ENCODE data around the gene MORC4.
"Not testable (repeated sequence)": the region's sequence is repeated elsewhere in the genome, so short reads cannot be mapped to it uniquely, and the experiment has no call there.

The MORC4 gene

DNA sequence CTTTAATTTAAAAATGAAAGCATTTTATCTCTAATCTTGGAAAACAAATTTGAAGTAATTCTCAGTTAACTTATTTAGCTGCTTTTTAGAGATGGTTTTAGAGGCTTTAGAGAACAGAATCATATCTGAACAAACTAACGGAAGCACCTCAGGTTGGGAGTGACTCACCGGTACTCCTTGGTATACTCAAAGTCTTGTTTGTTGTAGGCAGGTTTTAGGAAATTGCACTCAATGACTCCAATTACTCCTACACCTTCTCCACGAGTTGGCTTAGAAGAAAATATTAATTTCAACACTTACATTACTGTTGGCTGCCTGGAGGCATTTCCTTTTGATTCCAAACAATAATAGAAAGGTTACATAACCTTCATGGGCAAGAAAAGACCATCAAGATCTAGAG, 23.6 kb downstream of the MORC4 start:
- Histone ChIP-seq H3K36me3 (replicated peaks) (no peaks in the 10 kb centered on the region), H3K27ac (no peak overlapping the region), H3K4me3 (ENCODE audit: low read depth, low read length) (no peak overlapping the region), H3K27me3 (replicated peaks) (no peaks in the 10 kb centered on the region)
- in situ Hi-C loops (cut with HindIII; ENCODE audit: low pct_ligation_motif_present, low sequenced_read_pairs) = no loop called here
- TF ChIP-seq, protein P1, sequence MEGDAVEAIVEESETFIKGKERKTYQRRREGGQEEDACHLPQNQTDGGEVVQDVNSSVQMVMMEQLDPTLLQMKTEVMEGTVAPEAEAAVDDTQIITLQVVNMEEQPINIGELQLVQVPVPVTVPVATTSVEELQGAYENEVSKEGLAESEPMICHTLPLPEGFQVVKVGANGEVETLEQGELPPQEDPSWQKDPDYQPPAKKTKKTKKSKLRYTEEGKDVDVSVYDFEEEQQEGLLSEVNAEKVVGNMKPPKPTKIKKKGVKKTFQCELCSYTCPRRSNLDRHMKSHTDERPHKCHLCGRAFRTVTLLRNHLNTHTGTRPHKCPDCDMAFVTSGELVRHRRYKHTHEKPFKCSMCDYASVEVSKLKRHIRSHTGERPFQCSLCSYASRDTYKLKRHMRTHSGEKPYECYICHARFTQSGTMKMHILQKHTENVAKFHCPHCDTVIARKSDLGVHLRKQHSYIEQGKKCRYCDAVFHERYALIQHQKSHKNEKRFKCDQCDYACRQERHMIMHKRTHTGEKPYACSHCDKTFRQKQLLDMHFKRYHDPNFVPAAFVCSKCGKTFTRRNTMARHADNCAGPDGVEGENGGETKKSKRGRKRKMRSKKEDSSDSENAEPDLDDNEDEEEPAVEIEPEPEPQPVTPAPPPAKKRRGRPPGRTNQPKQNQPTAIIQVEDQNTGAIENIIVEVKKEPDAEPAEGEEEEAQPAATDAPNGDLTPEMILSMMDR (IDR thresholded peaks at IDR 0.05; ENCODE audit: low read depth, low read length, missing control alignments) = no peak
- DNase-seq = no peak

DNA sequence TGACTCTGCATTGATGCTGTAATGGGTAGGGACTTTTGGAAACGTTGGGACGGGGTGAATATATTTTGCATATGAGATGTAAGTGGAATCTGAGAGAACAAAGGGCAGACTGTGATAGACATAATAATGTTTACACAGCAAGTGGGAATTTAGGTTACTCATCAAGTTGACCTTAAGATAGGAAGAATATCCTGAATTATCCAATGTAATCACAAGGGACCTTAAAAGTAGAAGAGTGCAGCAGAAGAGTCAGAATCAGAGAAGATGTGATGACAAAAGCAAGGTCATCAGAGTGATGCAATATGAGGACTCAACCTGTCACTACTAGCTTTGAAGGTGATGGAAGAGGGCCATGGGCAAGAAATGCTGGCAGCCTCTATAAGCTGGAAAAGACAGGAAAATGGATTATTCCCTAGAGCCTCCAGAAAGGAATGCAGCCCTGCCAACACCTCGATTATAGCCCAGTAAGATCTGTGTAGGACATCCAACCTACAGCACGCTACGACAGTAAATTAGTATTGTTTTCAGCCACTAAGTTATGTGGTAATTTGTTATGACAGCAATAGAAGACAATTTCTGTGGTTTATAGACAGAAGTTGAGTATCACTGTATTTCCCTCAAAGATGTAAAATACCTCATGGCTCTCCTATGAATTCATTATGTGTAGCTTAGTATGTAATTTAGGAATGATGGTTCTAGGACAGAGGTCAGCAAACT, 26.4 kb downstream of the MORC4 start:
- no peak overlapping the region for H3K27ac ChIP-seq
- TF ChIP-seq, protein P1 (IDR thresholded peaks at IDR 0.05; ENCODE audit: low read depth, low read length, missing control alignments) = no peak
- H3K36me3 ChIP-seq (replicated peaks) = no peaks in the 10 kb centered on the region
- no peaks in the 10 kb centered on the region for H3K27me3 ChIP-seq (replicated peaks)
- DNase-seq = no peak
- H3K4me3 ChIP-seq (ENCODE audit: low read depth, low read length) = no peak overlapping the region
- in situ Hi-C loops (cut with HindIII; ENCODE audit: low pct_ligation_motif_present, low sequenced_read_pairs) = no loop called here

DNA sequence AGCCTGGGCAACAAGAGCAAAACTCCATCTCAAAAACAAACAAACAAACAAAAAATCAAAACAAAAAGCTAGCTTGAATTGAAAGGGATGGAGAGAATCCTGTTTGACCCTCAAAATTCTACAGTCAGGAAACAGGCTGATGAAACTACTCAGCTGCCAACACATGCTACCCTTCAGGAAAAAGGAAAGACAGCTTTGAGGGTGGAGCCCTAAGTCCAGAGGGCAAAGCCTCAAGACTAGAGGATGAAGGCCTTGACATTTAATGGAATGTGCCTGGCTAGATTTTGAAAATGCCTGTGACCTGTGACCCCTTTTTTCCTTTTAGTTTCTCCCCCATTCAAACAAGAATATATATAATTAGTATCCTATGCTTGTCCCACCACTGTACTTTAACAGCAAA, 27.1 kb downstream of the MORC4 start:
- TF ChIP-seq, protein P1 (IDR thresholded peaks at IDR 0.05; ENCODE audit: low read depth, low read length, missing control alignments) = no peak
- Histone ChIP-seq H3K27ac (no peak overlapping the region), H3K4me3 (ENCODE audit: low read depth, low read length) (no peak overlapping the region), H3K27me3 (replicated peaks) (no peaks in the 10 kb centered on the region), H3K36me3 (replicated peaks) (no peaks in the 10 kb centered on the region)
- in situ Hi-C loops (cut with HindIII; ENCODE audit: low pct_ligation_motif_present, low sequenced_read_pairs) = no loop called here
- DNase-seq = no peak

DNA sequence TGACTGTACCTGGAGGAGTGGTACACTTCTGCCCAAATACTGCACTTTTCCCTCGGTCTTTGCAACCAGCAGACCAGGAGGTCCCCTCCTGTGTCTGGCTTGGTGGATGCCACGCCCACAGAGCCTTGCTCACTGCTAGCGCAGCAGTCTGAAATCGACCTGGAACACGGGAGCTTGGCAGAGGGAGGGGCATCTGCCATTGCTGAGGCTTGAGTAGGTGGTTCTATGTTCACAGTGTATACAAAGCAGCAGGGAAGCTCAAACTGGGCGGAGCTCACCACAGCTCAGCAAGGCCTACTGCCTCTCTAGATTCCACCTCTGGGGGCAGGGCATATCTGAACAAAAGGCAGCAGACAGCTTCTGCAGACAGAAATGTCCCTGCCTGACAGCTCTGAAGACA, 33.5 kb downstream of the MORC4 start:
- H3K4me3 ChIP-seq (ENCODE audit: low read depth, low read length); in situ Hi-C loops (cut with HindIII; ENCODE audit: low pct_ligation_motif_present, low sequenced_read_pairs); H3K36me3 ChIP-seq (replicated peaks); H3K27ac ChIP-seq; DNase-seq; H3K27me3 ChIP-seq (replicated peaks): not testable (repeated sequence)

DNA sequence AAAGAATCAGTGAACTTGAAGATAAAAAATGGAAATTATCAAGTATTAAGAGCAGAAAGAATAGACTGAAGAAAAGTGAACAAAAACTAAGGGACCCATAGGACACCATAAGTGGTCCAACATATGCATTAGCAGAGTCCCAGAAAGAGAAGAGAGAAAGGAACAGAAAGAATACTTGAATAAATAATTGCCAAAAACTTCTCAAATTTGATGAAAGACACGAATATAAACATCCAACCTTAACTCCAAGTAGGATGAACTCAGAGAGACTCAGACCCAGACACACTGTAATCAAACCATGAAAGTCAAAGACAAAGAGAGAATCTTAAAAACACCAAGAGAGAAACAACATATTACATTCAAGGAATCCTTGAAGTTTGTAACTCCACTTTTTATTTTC, 35.7 kb downstream of the MORC4 start:
- in situ Hi-C loops (cut with HindIII; ENCODE audit: low pct_ligation_motif_present, low sequenced_read_pairs) = no loop called here
- no peaks in the 10 kb centered on the region for H3K27me3 ChIP-seq (replicated peaks)
- H3K27ac ChIP-seq = no peak overlapping the region
- TF ChIP-seq, protein P1 (IDR thresholded peaks at IDR 0.05; ENCODE audit: low read depth, low read length, missing control alignments) = no peak
- H3K4me3 ChIP-seq (ENCODE audit: low read depth, low read length) = no peak overlapping the region
- H3K36me3 ChIP-seq (replicated peaks) = peaks cover 2% of the 10 kb centered on the region
- DNase-seq = no peak

DNA sequence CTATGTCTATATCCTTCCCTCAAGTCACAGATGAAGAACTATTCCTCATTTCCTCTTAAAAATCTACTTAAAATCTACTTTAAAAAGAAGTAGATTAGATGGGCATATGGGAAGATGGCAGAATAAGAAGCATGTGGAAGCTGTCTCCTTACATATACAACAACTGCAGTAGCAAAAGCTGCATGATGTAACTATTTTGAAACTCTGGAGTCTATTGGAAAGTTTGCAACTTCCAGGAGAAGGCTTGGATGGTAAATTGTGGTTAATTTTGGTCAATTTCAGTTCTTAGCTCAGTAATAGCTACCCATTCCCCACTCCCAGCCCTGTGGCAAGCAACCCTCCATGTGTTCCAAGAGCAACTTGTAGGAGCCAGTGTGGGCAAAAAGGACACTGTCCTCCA, 36.9 kb downstream of the MORC4 start:
- DNase-seq = no peak
- Histone ChIP-seq H3K4me3 (ENCODE audit: low read depth, low read length) (no peak overlapping the region), H3K27ac (no peak overlapping the region), H3K36me3 (replicated peaks) (peaks cover 2% of the 10 kb centered on the region), H3K27me3 (replicated peaks) (no peaks in the 10 kb centered on the region)
- in situ Hi-C loops (cut with HindIII; ENCODE audit: low pct_ligation_motif_present, low sequenced_read_pairs) = no loop called here
- TF ChIP-seq, protein P1 (IDR thresholded peaks at IDR 0.05; ENCODE audit: low read depth, low read length, missing control alignments) = no peak
